BE2C (cell line): ENCODE results near the gene POU2F3.

Experiments
- DNase-seq: peaks from one replicate; pipeline ENCODE4 v3.0.0-alpha.2; 2020
- H3K27me3 ChIP-seq: fragments of 250-450 bp; sonication (Bioruptor Pico); 2 replicates; pipeline ENCODE4 v1.5.1; 2020; ENCODE audit warnings: mild to moderate bottlenecking
- H3K36me3 ChIP-seq: fragments of 250-450 bp; sonication (Bioruptor Pico); 2 replicates; pipeline ENCODE4 v1.5.1; 2020; ENCODE audit warnings: mild to moderate bottlenecking
- H3K4me1 ChIP-seq: fragments of 250-450 bp; sonication (Bioruptor Pico); 2 replicates; pipeline ENCODE4 v1.5.1; 2020
- H3K4me3 ChIP-seq: 2 replicates; pipeline ENCODE4 v1.5.1; 2011; ENCODE audit warnings: low read depth, low read length
- H3K9me3 ChIP-seq: fragments of 250-450 bp; sonication (Bioruptor Pico); 2 replicates; pipeline ENCODE4 v1.5.1; 2020
- CTCF ChIP-seq: IDR thresholded peaks from 2 replicates; pipeline ENCODE4 v1.5.1; 2012; ENCODE audit warnings: mild to moderate bottlenecking, low read depth, low read length

The POU2F3 gene

GRCh38 chr11:120200677-120201076 lies 39.3 kb upstream of the POU2F3 start:
- no peak for TF ChIP-seq CTCF
- no peak for DNase-seq
- H3K4me3 ChIP-seq, result no peak overlapping the region
- no peaks in the 10 kb centered on the region for H3K27me3 ChIP-seq
- no peaks in the 10 kb centered on the region for H3K9me3 ChIP-seq
- no peaks in the 10 kb centered on the region for H3K4me1 ChIP-seq
- H3K36me3 ChIP-seq, result no peaks in the 10 kb centered on the region

- TF ChIP-seq CTCF, result no peak
- Histone ChIP-seq H3K4me3 (no peak overlapping the region), H3K27me3 (no peaks in the 10 kb centered on the region), H3K36me3 (no peaks in the 10 kb centered on the region), H3K9me3 (no peaks in the 10 kb centered on the region), H3K4me1 (no peaks in the 10 kb centered on the region)
- DNase-seq, result no peak
These were observed 38.3 kb upstream of the POU2F3 start for GRCh38 chr11:120201653-120202052.

GRCh38 chr11:120203626-120204025 lies 36.3 kb upstream of the POU2F3 start:
- DNase-seq, result no peak
- peaks cover 2% of the 10 kb centered on the region for H3K4me1 ChIP-seq
- H3K27me3 ChIP-seq, result no peaks in the 10 kb centered on the region
- TF ChIP-seq CTCF, result no peak
- H3K9me3 ChIP-seq, result no peaks in the 10 kb centered on the region
- H3K4me3 ChIP-seq, result no peak overlapping the region
- H3K36me3 ChIP-seq, result no peaks in the 10 kb centered on the region

GRCh38 chr11:120205596-120206161 lies 34.3 kb upstream of the POU2F3 start:
- Histone ChIP-seq H3K36me3 (no peaks in the 10 kb centered on the region), H3K4me1 (peaks cover 12% of the 10 kb centered on the region), H3K9me3 (no peaks in the 10 kb centered on the region), H3K27me3 (no peaks in the 10 kb centered on the region), H3K4me3 (no peak overlapping the region)
- DNase-seq, result no peak
- no peak for TF ChIP-seq CTCF

GRCh38 chr11:120207512-120207911 lies 32.4 kb upstream of the POU2F3 start:
- Histone ChIP-seq H3K4me1 (peaks cover 12% of the 10 kb centered on the region), H3K9me3 (no peaks in the 10 kb centered on the region), H3K36me3 (no peaks in the 10 kb centered on the region), H3K4me3 (no peak overlapping the region), H3K27me3 (no peaks in the 10 kb centered on the region)
- DNase-seq, result no peak
- no peak for TF ChIP-seq CTCF

- H3K27me3 ChIP-seq, result no peaks in the 10 kb centered on the region
- H3K9me3 ChIP-seq, result no peaks in the 10 kb centered on the region
- no peaks in the 10 kb centered on the region for H3K36me3 ChIP-seq
- DNase-seq, result no peak
- TF ChIP-seq CTCF, result no peak
- H3K4me1 ChIP-seq, result peaks cover 12% of the 10 kb centered on the region
- no peak overlapping the region for H3K4me3 ChIP-seq
These were observed 31.9 kb upstream of the POU2F3 start for GRCh38 chr11:120208001-120208441.
